Measurements from ENCODE around the gene PANK3. TPM values are rescaled to one million over a fixed set of nuclear protein-coding genes. Genes with fewer than 3 reads are reported as not detected.
A peak's percentile ranks its signal among the peaks of the same experiment; 100 is the strongest.

Gene PANK3
- total and polyA plus RNA-seq, 10 of the 15 experiments (the other 5 are each of a cell fraction or from before 2014, with no cell fraction given), result 4.7 to 43.7 (median 23.9) TPM

DNA sequence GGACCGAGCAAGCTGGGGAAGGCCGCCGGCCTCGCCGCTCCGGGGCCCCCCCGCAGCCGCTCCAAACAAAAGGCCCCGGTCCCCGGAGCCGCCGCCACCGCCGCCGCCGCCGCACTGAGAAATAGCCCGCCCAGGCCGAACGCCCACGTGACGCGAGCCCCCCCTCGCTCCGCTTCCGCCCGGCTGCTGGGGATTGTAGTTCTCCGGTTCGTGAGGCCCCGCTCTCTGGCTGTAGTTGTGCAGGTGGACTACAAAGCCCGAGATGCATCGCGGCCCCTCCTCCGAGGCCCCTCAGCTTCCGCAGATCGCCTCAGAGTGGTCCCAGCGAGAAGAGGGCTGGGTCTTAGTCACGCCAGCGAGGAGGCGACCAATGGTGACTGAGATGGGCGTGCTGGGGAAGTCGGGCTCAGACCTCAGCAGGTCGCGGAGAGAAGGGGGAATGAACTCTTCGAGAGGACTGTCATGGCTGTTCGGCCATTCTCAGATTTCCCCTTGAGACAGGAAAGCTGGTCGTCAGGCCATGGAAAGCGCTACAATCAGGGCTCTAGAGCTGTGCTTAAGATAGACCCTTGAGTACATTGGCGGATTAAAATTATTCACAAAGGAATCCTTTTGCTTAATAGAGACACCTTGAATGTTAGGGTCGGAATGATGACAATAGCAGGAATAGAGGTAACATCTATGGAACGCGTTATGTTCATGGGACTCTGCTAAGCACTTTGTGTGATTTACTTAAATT, 489 bp upstream of the PANK3 start (continued):
- TF ChIP-seq, protein P1, sequence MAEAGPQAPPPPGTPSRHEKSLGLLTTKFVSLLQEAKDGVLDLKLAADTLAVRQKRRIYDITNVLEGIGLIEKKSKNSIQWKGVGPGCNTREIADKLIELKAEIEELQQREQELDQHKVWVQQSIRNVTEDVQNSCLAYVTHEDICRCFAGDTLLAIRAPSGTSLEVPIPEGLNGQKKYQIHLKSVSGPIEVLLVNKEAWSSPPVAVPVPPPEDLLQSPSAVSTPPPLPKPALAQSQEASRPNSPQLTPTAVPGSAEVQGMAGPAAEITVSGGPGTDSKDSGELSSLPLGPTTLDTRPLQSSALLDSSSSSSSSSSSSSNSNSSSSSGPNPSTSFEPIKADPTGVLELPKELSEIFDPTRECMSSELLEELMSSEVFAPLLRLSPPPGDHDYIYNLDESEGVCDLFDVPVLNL (IDR thresholded peaks at IDR 0.05; ENCODE audit: low read depth, low read length), result no peak
- TF ChIP-seq, protein P2, sequence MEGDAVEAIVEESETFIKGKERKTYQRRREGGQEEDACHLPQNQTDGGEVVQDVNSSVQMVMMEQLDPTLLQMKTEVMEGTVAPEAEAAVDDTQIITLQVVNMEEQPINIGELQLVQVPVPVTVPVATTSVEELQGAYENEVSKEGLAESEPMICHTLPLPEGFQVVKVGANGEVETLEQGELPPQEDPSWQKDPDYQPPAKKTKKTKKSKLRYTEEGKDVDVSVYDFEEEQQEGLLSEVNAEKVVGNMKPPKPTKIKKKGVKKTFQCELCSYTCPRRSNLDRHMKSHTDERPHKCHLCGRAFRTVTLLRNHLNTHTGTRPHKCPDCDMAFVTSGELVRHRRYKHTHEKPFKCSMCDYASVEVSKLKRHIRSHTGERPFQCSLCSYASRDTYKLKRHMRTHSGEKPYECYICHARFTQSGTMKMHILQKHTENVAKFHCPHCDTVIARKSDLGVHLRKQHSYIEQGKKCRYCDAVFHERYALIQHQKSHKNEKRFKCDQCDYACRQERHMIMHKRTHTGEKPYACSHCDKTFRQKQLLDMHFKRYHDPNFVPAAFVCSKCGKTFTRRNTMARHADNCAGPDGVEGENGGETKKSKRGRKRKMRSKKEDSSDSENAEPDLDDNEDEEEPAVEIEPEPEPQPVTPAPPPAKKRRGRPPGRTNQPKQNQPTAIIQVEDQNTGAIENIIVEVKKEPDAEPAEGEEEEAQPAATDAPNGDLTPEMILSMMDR (IDR thresholded peaks at IDR 0.05 in 2 of 3, conservative IDR thresholded peaks at IDR 0.05 in 1 of 3; ENCODE audit: control insufficient read depth in 2 of 3, extremely low read depth in 1 of 3, insufficient read depth in 1 of 3, low read depth in 3 of 3, low read length in 3 of 3), result no peak
- TF ChIP-seq, protein P3, sequence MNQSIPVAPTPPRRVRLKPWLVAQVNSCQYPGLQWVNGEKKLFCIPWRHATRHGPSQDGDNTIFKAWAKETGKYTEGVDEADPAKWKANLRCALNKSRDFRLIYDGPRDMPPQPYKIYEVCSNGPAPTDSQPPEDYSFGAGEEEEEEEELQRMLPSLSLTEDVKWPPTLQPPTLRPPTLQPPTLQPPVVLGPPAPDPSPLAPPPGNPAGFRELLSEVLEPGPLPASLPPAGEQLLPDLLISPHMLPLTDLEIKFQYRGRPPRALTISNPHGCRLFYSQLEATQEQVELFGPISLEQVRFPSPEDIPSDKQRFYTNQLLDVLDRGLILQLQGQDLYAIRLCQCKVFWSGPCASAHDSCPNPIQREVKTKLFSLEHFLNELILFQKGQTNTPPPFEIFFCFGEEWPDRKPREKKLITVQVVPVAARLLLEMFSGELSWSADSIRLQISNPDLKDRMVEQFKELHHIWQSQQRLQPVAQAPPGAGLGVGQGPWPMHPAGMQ (IDR thresholded peaks at IDR 0.05; ENCODE audit: borderline replicate concordance), result no peak
- TF ChIP-seq RAD51 (IDR thresholded peaks at IDR 0.05) (peak; percentile 93), RELA (IDR thresholded peaks at IDR 0.05; ENCODE audit: borderline replicate concordance, partially characterized antibody) (peak; percentile 76), NFXL1 (IDR thresholded peaks at IDR 0.05; ENCODE audit: borderline replicate concordance) (no peak), HDGF (IDR thresholded peaks at IDR 0.05) (peak; percentile 89), POLR2AphosphoS2 (IDR thresholded peaks at IDR 0.05; ENCODE audit: low read depth, low read length) (peak; percentile 92), GATAD2B (conservative IDR thresholded peaks at IDR 0.05; ENCODE audit: low read depth) (peak; percentile 43; the same call in 1 of the 2 replicates)
- TF ChIP-seq, protein P4, sequence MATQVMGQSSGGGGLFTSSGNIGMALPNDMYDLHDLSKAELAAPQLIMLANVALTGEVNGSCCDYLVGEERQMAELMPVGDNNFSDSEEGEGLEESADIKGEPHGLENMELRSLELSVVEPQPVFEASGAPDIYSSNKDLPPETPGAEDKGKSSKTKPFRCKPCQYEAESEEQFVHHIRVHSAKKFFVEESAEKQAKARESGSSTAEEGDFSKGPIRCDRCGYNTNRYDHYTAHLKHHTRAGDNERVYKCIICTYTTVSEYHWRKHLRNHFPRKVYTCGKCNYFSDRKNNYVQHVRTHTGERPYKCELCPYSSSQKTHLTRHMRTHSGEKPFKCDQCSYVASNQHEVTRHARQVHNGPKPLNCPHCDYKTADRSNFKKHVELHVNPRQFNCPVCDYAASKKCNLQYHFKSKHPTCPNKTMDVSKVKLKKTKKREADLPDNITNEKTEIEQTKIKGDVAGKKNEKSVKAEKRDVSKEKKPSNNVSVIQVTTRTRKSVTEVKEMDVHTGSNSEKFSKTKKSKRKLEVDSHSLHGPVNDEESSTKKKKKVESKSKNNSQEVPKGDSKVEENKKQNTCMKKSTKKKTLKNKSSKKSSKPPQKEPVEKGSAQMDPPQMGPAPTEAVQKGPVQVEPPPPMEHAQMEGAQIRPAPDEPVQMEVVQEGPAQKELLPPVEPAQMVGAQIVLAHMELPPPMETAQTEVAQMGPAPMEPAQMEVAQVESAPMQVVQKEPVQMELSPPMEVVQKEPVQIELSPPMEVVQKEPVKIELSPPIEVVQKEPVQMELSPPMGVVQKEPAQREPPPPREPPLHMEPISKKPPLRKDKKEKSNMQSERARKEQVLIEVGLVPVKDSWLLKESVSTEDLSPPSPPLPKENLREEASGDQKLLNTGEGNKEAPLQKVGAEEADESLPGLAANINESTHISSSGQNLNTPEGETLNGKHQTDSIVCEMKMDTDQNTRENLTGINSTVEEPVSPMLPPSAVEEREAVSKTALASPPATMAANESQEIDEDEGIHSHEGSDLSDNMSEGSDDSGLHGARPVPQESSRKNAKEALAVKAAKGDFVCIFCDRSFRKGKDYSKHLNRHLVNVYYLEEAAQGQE (IDR thresholded peaks at IDR 0.05; ENCODE audit: low read depth, low read length), result no peak
- TF ChIP-seq, protein P5, sequence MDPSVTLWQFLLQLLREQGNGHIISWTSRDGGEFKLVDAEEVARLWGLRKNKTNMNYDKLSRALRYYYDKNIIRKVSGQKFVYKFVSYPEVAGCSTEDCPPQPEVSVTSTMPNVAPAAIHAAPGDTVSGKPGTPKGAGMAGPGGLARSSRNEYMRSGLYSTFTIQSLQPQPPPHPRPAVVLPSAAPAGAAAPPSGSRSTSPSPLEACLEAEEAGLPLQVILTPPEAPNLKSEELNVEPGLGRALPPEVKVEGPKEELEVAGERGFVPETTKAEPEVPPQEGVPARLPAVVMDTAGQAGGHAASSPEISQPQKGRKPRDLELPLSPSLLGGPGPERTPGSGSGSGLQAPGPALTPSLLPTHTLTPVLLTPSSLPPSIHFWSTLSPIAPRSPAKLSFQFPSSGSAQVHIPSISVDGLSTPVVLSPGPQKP (IDR thresholded peaks at IDR 0.05; ENCODE audit: low read depth, low read length), result peak; percentile 95
- TF ChIP-seq, protein P6, sequence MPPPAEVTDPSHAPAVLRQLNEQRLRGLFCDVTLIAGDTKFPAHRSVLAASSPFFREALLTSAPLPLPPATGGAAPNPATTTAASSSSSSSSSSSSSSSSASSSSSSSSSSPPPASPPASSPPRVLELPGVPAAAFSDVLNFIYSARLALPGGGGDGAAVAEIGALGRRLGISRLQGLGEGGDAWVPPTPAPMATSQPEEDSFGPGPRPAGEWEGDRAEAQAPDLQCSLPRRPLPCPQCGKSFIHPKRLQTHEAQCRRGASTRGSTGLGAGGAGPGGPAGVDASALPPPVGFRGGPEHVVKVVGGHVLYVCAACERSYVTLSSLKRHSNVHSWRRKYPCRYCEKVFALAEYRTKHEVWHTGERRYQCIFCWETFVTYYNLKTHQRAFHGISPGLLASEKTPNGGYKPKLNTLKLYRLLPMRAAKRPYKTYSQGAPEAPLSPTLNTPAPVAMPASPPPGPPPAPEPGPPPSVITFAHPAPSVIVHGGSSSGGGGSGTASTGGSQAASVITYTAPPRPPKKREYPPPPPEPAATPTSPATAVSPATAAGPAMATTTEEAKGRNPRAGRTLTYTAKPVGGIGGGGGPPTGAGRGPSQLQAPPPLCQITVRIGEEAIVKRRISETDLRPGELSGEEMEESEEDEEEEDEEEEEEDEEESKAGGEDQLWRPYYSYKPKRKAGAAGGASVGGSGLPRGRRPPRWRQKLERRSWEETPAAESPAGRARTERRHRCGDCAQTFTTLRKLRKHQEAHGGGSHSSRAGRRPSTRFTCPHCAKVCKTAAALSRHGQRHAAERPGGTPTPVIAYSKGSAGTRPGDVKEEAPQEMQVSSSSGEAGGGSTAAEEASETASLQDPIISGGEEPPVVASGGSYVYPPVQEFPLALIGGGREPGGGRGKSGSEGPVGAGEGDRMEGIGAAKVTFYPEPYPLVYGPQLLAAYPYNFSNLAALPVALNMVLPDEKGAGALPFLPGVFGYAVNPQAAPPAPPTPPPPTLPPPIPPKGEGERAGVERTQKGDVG (CRISPR knock-in tag; IDR thresholded peaks at IDR 0.05), result 0 out of 2 replicates have a peak, but pooled peaks have one; percentile 22
- TF ChIP-seq, protein P7, sequence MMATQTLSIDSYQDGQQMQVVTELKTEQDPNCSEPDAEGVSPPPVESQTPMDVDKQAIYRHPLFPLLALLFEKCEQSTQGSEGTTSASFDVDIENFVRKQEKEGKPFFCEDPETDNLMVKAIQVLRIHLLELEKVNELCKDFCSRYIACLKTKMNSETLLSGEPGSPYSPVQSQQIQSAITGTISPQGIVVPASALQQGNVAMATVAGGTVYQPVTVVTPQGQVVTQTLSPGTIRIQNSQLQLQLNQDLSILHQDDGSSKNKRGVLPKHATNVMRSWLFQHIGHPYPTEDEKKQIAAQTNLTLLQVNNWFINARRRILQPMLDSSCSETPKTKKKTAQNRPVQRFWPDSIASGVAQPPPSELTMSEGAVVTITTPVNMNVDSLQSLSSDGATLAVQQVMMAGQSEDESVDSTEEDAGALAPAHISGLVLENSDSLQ (IDR thresholded peaks at IDR 0.05), result peak; percentile 80
